Superior temporal gyrus (tissue), 1 donor: Measurements from ENCODE around the gene EVX2.

Source experiments
- DNase-seq: peaks from one replicate; pipeline ENCODE4 v3.0.0-alpha.2; 2016; ENCODE audit errors: extremely low spot score

EVX2 gene

DNA sequence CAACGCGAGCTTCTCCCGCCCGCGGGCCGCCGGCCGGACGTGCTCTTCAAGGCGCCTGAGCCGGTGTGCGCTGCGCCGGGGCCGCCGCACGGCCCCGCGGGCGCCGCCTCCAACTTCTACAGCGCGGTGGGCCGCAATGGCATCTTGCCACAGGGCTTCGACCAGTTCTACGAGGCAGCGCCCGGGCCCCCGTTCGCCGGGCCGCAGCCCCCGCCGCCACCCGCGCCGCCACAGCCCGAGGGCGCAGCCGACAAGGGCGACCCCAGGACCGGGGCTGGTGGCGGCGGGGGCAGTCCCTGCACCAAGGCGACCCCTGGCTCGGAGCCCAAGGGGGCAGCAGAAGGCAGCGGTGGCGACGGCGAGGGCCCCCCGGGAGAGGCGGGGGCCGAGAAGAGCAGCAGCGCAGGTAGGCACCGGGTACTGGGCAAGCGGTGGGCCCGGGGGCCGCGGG is 24.0 kb upstream of the EVX2 start:
- no peak for DNase-seq

DNA sequence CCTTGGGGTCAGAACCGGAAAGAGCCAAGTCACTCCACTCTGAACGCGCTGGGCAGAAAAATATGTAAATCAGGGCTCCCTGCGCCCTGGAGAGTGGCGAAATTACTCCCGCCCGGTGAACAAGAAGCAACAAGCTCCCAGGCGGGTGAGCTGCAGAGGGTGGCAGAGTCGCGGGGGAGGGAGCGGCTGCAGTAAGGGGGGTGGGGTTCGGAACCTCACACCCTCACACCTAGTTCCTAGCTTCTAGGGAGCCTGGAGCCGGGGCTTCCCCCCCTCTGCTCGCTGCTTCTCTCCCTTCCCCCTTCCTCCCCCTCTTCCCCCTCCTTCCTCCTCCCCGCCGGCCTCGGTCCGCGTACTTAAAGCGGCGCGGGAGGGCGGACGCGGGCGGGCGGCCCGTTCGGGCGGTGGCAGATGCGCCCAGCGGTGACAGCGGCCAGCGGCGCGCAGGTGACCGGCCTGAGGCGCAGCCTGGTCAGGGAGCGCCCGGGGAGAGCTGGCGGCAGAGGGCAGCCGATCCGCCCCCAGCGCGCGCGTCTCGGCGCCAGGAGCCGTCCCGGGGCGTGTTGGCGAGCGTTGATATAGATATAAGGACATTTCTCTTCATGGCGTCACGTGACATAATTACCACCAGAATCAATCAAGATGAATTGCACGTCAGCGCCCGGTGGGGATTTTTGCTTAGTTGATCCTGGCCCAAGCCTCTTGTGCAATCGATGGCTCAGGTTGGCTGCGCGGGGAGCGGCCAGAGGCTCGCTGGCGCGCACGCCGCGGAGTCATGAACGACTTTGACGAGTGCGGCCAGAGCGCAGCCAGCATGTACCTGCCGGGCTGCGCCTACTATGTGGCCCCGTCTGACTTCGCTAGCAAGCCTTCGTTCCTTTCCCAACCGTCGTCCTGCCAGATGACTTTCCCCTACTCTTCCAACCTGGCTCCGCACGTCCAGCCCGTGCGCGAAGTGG is 23.1 kb upstream of the EVX2 start, which contains the start of gene HOXD11:
Gene HOXD11, plus strand, starts transcription at position 700 of the 959 bp plus-strand sequence. Its CDS starts 76 bp downstream, at position 776.
- DNase-seq: no peak

DNA sequence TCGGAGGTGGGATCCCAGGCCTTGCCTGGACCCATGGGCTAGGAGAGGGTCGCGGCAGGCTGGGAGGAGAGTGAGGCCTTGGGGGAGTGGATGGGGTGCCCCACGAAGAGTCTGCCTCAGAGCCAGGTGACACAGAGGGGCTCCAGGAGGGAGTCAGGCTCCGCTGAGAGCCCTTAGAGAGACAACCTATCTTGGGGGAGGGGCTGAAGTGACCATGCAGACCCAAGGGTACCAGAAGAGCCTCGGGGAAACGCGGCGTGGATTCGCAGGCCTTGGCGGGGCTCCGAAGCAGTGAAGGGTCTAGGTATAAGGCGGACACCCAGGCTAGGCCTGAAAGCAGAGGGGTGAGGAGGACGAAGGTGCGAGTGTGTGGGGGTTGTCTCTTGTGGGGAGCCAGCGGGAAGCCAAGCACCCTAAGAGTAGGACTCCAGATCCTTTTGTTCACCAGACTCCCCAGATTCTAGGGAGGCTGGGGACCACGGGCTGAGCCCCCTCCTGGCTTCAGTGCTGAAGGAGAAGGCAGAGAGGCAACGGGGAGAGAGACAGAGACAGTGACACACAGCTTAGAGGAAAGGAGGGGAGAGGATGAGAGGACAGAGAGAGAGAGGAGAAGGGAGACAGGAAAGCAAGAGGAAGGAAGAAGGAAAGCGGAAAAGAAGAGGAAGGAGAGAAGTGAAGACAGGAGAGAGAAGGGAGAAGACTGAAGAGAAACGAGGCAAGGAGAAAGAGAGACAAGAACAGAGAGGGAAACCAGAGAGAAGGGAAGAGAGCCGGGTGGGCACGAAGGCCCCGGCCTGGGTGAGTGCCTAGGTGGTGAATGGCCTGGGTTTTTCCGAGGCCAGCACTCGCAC is 22.2 kb upstream of the EVX2 start:
- no peak for DNase-seq

DNA sequence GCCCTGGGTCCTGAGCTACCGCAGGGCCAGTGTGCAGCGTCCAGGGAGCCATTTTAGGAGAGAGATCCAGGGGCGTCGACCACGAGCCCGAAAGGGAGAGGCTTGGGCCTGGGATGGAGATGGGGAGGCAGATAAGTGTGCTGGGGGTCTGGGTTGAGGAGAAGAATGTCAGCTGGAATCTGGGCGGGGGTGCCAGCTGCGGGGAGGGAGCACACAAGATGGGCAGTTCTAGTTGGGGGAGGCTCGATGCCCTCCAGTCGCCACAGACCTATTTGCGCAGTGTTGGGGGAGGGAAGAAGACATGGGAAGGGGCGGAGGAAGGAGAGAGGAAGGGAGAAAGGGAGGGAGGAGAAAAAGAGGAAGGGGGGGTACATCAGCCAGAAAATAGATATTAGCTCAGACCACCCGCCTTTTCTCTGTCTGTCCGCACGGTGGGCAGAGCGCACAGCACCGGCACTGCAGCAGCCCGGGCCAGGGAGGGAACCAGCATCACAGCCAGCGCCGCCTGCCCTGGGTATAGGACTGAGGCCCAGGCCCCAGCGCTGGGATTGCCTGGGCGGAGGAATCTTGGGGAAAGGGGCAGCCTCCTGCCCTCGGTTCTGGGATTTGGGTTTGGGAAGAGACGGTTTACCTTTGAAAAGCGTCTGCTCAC is 21.4 kb upstream of the EVX2 start:
- no peak for DNase-seq

DNA sequence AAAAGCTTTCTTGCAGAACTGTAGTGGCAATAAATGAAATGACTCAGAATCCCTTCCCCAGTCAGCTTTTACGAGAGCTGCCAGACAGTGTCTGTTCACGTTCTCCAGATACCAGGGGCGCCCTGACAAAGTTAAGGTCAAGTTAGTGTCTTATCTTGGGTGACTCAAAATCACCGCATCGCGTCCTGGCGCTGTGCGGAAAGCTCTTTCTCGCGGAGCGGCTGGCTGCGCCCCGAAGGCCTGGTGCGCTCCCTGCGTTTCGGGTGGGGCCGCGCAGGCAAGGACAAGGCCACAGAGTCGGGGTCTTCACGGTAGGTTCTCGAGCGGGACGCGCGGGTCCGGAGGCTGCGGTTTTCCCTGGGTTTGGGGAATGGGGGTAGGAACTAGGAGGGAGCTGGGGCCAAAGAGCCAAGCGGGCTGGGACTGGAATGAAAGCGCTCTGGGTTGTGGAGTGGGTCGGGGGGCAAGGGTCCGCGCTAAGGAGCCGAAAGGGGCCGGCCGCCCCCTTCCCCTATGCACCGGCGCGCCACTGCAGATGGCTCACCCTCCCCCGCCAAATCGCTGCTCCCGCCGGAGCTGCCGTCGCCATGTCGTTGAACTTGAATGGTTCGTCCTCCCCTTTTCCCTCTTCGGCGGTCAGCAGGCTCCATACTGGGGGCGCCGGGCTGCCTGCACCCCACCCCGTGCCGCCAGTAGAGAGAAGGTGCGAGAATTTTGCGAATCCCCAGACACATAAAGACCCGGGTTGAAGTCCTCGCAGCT is 20.7 kb upstream of the EVX2 start:
- no peak for DNase-seq

DNA sequence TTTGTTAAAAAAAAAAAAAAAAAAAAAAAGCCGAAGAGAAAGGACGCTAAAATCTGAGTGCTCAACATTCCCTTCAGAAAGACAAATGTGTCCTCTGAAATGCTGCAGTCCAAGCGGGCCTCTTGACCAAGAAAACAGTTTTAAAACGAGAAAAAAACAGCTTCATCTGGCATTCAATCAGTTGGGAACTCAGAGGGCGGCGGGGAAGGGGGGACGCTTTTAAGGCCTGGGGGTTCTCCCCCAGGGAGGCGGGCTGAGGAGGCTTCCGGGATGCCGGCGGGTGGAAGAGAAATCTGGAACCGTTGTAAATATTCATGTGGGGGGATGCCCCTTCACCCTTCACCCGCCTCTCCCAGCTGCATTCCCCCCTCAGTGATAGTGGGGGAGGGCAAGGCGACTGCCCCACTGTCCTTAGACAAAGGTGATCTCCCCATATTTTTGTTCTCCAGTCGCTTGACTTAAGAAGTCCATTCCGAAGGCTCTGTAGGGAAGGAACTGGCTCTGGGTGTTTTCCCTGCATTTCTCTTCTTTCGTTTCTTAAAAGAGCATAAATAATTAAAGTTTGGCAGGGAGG is 20.1 kb upstream of the EVX2 start:
- no peak for DNase-seq

DNA sequence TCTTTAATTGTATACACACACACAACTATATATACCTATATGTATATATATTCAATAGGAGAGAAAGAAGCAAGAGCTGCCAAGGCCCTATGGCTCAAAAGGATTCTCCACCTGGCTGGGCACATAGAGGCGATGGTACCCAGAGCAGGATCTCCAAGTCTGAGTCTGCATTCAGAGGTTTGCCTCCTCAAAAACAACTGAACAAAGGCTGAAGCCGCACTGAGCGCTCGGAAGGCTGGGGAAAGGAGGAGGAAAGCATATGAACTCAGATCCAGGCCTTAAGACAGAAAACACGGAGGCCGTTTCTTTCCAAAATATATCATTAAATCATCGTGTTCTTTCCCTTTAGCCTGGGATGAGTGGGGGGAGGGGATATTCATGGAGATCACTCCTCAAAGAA is 19.4 kb upstream of the EVX2 start:
- DNase-seq: no peak

DNA sequence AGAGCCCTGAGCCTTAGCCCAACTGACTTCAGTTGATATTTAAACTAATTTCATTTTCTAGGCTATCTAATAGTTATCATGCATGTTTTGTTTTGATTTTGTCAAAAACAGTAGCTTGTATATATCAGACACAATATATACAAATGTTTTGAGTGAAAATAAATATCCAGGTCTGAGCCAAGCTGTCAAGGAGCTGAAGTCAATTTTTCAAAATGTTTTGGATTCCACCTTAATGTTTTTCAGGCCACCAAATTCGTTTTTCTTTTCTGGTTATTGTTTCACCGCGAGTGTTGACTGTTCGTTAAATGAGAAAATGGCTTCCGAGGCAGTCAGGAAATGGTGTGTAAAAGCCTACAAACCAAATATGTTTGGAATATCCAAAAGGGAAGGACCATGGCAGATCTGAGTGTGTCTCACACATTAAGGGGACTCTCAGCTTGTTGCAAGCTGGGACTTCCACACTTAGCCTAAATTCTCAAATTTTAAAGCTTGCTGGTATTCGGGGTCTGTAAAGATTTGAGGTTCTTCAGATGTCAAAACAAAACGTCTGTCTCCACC is 18.6 kb upstream of the EVX2 start:
- no peak for DNase-seq

DNA sequence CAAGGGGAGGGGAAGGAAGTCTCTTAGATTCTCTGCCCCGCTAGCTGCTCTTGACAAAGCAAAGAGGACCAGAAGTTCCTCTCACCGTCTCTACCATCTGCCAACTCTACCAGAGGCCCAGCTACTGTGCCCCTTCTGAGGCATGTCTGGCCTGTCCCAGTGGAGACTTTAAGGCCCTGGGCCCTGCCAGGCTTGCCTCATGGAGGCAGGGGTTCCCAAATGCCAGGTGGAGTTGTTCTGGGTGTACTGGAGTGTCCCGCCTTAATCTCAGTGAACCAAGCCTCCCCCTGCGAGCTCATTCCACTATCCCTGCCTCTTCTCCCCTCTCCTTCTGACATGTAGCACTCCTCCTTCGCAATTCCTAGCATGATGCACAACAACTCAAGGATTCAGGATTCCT is 18.1 kb upstream of the EVX2 start:
- DNase-seq: no peak

DNA sequence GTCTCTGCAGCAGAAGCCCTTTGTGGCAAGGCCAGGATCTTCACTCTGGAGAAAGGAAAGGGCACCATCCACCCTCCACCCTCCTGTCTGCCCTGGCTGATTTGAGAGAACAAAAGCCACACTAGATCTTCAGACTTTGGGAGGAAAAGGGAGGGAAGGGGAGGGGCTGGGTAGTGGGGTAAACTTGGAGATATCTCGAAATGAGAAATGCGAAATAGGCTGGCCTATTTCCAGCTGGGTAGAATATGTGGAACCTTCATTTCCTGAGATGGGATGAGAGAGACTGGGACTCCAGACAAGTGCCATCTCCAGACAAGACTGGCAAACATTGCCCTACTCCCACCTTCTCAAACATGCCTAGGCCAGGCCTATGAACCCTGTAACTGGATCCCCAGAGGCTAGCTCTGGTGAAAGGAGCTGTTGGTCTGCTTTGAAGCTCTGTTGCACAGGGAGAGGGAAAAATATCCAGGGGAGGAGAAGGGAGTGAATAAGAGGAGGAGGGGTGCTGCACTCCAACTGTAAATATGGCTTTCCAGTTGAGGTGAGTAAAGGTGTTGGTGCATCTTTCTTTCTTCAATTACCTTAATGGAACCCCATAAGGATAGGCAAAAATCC is 17.6 kb upstream of the EVX2 start:
- DNase-seq: no peak

DNA sequence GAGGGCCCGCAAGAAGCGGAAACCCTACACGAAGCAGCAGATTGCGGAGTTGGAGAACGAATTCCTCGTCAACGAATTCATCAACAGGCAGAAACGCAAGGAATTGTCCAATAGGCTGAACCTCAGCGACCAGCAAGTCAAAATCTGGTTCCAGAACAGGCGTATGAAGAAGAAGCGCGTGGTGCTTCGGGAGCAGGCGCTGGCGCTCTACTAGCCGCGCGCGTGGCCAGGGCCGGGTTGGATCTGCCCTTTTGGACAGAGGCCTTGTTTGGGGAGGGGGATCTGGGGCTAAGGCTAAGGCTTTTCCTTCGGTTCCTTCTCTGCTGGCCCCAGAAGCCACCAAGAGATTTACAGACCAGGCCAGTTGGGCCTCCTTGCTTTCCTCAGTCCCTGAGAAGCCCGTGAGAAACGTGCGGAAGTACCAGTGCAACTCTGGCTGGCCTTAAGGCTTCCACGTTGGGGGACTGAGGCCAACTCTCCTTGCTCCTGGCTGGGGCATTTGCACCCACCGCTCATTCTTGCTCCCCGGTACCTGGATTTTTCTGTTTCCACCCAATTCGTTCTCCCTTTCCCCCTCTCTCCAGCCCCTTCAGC is 16.9 kb upstream of the EVX2 start:
- no peak for DNase-seq

DNA sequence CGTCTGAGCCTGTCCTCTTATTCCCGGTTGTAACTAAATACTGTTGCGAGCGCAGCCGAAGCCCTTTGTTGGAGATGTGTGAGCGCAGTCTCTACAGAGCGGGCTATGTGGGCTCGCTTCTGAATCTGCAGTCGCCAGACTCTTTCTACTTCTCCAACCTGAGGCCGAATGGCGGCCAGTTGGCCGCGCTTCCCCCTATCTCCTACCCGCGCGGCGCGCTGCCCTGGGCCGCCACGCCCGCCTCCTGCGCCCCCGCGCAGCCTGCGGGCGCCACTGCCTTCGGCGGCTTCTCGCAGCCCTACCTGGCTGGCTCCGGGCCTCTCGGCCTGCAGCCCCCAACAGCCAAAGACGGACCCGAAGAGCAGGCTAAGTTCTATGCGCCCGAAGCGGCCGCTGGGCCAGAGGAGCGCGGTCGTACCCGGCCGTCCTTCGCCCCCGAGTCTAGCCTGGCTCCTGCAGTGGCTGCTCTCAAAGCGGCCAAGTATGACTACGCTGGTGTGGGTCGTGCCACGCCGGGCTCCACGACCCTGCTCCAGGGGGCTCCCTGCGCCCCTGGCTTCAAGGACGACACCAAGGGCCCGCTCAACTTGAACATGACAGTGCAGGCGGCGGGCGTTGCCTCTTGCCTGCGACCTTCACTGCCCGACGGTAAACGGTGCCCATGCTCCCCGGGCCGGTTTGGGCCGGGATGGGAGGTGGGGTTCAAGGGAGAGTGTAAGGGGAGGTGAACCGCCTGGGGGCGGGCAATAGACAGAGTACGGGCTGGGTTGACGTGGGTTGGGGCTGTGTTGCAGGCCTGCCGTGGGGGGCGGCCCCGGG is 16.2 kb upstream of the EVX2 start, which contains the start of gene HOXD12:
Gene HOXD12, plus strand, starts transcription at position 68 of the 819 bp plus-strand sequence. Its CDS starts 7 bp downstream, at position 75.
- no peak for DNase-seq

DNA sequence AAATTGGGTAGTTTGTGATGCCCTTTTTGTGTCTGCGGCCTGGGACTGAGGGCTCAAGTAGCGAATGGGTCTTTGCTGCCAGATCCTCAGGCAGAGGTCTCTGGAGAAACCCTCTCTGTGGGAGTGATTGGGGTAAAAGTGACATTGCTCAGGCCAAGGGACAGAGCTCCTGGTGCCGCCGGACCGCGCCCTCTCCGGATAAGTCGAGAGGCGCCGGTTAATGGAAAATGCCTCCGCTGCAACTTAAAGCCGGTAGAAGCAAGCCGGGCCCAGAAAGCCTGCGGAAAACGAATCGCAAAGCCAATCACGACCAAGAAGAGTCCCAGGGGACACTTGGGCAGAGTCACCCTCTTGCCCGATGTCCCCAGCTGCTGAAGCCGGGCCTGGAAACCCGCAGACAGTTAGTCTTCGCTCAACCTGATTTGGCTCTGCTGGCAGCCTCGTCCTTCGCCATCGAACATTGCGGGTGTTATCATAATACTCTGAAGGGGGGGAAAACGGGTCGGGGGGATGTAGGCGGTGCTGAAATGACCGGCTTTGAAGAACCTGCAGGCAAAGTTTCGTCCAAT is 15.5 kb upstream of the EVX2 start:
- DNase-seq: no peak

DNA sequence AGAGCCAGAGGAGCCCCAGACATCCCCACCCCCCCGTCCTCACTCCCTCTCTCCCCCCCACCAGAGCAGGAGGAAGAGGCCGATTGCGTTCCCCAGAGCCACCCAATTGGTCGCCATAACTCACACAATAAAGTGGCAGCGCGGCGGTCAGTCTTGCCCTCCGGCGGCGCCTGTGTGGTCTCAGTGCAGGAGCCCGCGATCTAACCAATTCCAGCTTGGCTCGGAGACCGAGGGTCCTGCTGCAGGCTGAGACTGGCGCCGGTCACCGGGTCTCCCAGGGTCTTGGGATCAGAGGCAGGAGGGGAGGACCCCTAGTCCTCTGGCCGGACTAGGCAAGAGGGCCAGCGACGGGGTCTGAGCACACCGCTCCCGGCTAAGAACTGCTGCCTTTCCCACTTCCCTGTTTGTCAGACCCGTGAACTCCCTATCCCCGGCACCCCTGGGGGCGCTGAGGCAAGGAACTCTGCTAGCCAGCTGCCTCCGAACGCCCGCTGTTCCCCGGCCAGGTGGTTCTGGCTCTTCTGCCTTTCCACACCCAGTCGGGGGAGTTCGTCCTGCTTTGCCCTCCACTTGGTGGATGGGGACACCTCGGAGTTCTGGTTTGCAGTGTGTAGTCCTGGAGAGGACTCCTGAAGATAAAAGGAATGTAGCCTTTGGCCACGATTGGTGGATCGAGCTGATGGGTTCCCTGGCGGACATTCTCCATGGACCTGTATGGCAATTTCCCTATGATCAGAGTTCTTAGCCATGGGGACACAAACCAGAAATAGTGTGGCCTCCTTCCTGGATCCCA is 14.8 kb upstream of the EVX2 start:
- no peak for DNase-seq

DNA sequence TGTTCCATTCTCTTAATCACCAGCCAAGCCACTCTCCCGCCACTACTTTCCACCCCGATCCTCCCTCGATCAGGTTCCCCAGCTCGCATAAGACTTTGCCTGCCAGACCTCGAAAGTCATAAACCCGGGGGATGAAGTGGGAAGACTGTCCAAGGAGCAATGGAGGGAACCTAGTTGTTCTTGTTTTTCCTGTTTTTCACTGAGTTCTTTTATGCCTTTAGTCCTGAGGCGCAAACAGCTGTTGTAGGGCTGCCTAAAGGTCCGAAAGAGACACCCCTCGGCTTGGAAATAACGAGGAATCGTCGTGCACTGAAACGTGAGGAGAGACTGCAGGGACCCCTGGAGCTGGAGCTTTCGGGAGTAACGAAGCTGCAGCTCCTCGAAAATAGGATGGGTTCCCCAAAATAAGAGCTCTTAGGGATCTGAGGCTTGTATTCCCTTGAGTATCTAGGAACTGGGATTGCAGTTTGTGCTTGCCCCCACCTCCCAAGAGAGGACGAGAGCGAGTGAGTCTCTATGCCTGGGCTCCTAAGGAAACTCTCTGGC is 14.1 kb upstream of the EVX2 start:
- DNase-seq: no peak

DNA sequence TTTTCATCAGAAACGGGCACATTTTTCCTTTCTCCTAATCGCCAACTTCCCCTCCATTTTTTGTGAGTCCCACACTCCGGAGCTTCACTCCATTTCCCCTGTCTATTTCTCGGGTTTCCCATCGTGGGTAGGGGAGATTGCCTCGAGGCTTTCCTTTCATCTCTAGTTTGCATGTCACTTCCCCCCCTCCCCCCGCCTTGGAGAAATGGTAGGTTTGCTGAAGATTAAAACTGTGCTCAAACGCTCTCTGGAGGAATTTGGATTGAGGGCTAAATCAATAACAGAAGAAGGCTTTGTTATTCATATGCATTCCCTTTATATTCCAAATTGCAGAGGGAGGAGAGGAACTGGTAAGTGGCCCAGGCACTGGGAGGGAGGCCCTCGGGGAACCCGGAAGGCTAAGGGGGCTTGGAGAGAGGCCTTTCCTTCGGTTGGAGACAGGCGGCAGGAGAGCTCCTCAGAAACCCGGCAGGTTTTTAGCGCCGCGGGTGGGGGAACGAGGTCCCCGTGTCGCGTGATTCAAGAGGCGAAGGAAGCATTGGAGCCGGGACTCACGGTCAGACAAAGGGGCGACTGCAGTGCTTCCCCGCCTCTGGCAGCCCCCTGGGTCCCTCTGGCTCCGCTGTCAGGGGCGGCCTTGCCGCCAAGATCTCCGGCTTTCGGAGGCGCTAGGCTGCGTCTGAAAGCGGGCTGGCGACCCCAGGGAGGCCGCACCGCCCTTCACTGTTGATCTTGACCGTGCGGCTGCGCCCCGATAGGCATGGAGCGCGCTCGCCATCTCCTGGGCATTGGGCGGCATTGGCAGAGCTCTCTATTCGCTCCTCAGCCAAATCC is 13.4 kb upstream of the EVX2 start:
- DNase-seq: no peak
